ENCODE results near the gene SPDYE1. TPM values are rescaled to one million over a fixed set of nuclear protein-coding genes. Genes with fewer than 3 reads are reported as not detected.
"Not testable (repeated sequence)": the region's sequence is repeated elsewhere in the genome, so short reads cannot be mapped to it uniquely, and the experiment has no call there.

Gene SPDYE1
- total RNA-seq, 1 donor from 2014 or later, result 0.13 TPM

- DNase-seq (ENCODE audit: low spot score), result peak; percentile 97
Measured at GRCh38 chr7:44038961-44039558, 41.4 kb downstream of the SPDYE1 start.

DNA sequence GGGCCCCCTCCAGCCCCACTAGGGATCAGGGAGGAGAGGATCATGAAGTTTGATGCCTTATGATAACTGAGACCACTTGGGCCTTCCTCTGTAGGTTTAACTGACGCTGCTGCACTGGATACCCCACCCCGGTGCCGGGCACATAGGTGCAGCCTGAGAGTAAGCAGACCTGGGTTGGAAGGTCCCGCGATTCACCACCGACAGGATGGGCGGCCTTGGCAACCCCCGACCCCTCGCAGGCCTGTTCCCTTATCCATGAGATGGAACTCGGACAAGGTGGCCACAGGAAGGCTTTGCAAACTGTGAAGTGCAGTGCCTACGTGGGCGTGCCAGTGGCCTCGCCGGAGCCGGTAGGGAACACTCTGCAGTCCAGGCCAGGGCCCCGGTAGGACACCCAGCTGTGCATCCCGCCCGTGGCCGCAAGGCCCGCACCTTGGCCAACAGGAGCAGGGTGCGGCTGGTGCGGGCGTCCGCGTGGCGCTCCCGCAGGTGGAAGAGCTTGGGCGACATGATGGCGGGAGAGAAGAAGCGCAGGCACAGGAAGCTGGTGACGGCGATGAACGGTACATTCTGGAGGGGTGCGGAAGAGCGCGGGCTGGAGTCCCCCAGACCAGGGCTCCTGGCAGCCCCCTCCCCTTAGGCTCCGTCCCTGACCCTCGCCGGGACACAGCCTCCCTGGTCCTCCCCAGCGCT is 42.2 kb downstream of the SPDYE1 start:
- intact Hi-C loops (cut with DNase I); DNase-seq (ENCODE audit: low spot score): not testable (repeated sequence)

More at GRCh38 chr7:44038961-44039558, 41.4 kb downstream of the SPDYE1 start:
- intact Hi-C loops (cut with DNase I), result not testable (repeated sequence)

DNA sequence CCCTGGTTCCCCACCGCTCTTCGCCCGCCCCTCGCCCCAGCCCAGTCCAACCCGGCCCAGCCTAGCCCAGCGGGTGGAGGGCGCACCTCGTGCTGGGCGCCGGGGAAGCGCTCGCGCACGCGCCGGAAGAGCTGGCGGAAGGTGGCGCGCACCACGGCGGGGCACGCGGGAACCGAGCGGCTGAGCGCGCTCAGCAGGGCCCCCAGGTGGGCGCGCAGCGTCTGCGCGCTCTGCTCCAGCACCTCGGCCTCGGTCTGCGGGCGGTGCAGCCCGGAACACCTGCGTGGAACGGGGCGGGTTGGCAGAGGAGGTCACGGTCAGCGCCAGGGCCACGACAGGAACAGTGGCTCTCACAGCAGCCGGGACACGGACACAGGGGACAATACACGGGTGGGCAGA is 42.8 kb downstream of the SPDYE1 start:
- intact Hi-C loops (cut with DNase I); DNase-seq (ENCODE audit: low spot score): not testable (repeated sequence)

GRCh38 chr7:44042221-44042620 is 44.5 kb downstream of the SPDYE1 start:
- intact Hi-C loops (cut with DNase I), result no loop called here
- DNase-seq (ENCODE audit: low spot score), result no peak

GRCh38 chr7:44043902-44044301 is 46.2 kb downstream of the SPDYE1 start:
- intact Hi-C loops (cut with DNase I), result no loop called here
- peak; percentile 20 for DNase-seq (ENCODE audit: low spot score)

- DNase-seq (ENCODE audit: low spot score), result peak; percentile 99
- intact Hi-C loops (cut with DNase I), result no loop called here
Measured at GRCh38 chr7:44044315-44045225, 46.9 kb downstream of the SPDYE1 start, which contains the start of gene DBNL. Gene DBNL (plus strand): TSS chr7:44044702. CDS start chr7:44044738, 36 bp downstream.

GRCh38 chr7:44045226-44046014 is 47.7 kb downstream of the SPDYE1 start:
- peak; percentile 70 for DNase-seq (ENCODE audit: low spot score)
- intact Hi-C loops (cut with DNase I), result no loop called here

- peak; percentile 86 for DNase-seq (ENCODE audit: low spot score)
Measured at GRCh38 chr7:44046321-44047061, 48.8 kb downstream of the SPDYE1 start.

GRCh38 chr7:44048031-44048795 is 50.5 kb downstream of the SPDYE1 start:
- peak; percentile 17 for DNase-seq (ENCODE audit: low spot score)
- intact Hi-C loops (cut with DNase I), result no loop called here

More at GRCh38 chr7:44046321-44047061, 48.8 kb downstream of the SPDYE1 start:
- intact Hi-C loops (cut with DNase I), result no loop called here

- DNase-seq (ENCODE audit: low spot score), result peak; percentile 67
Measured at GRCh38 chr7:44050121-44050914, 52.6 kb downstream of the SPDYE1 start.

DNA sequence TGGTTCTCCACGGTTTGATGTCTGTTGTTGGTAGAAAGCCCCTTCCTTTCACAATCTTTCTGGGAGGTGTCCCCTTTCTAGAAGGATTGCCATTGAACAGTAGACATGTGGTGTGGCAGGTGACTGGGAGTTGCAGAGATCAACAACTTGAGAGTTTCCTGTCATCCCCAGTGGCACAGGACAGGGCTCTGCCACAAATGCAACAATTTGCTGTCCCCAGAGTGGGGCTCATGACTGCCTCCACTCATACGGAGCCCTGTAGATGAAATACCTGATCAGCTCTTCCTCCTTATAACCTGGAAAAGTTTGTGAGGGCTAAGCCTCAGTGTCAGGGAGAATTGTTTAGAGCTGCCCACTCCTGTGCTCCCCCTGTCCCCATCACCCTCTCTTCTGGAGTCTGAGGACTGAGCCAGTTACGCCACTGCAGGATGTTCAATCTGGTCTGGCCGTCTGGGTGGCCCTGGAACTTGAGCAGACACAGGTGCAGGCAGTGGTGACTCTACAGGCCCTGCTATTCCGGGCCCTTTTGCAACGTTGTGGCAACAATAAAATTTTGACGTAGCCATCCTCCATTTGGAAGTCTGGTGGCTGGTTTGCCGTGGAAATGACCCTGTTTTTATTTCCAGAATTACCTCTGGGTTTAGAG is 53.3 kb downstream of the SPDYE1 start:
- intact Hi-C loops (cut with DNase I), result no loop called here

More at GRCh38 chr7:44050121-44050914, 52.6 kb downstream of the SPDYE1 start:
- intact Hi-C loops (cut with DNase I), result no loop called here

GRCh38 chr7:44051611-44052220 is 54.0 kb downstream of the SPDYE1 start:
- no peak for DNase-seq (ENCODE audit: low spot score)
- intact Hi-C loops (cut with DNase I), result no loop called here

More for the DNA sequence above, 53.3 kb downstream of the SPDYE1 start:
- no peak for DNase-seq (ENCODE audit: low spot score)

- no peak for DNase-seq (ENCODE audit: low spot score)
- intact Hi-C loops (cut with DNase I), result no loop called here
Measured at GRCh38 chr7:44052771-44053365, 55.2 kb downstream of the SPDYE1 start.

DNA sequence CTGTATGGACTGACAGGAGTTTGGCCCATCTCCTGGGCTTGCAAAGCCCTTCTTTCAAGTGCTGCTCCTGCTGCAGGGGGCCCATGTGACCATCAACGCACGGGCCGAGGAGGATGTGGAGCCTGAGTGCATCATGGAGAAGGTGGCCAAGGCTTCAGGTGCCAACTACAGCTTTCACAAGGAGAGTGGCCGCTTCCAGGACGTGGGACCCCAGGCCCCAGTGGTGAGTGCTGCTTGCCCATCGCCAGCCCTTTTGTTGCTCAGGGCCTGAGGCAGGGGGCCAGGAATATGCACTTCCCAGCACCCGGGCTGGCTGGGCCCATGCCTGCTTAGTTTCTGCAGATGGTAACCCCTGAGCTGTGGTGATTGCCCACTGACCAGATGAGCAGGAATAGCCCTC is 59.0 kb downstream of the SPDYE1 start:
- DNase-seq (ENCODE audit: low spot score), result no peak
- intact Hi-C loops (cut with DNase I), result no loop called here

GRCh38 chr7:44057181-44057848 is 59.6 kb downstream of the SPDYE1 start:
- DNase-seq (ENCODE audit: low spot score), result no peak
- intact Hi-C loops (cut with DNase I), result no loop called here
